Stomach (tissue), 4 donors: ENCODE data around the gene PTPRU.

ENCODE experiments used
- CTCF ChIP-seq, 7 experiments: fragments of 450-650 bp in 4 of 7; fragments of 200-600 bp in 3 of 7; sonication (generic) in 3 of 7; IDR thresholded peaks; one replicate each; pipeline ENCODE4 v1.5.1; 2016 to 2019; ENCODE audit warnings: antibody characterized with exemption in 7 of 7, control low read depth in 2 of 7, mild to moderate bottlenecking in 1 of 7
- EP300 ChIP-seq: sonication (generic); formaldehyde crosslinking; IDR thresholded peaks from one replicate; pipeline ENCODE4 v1.6.1; 2017; ENCODE audit warnings: antibody characterized with exemption
- POLR2A ChIP-seq, 4 donors: fragments of 450-650 bp; IDR thresholded peaks; one replicate each; pipeline ENCODE4 v1.6.1; 2016; ENCODE audit warnings: antibody characterized with exemption in 4 of 4, control low read depth in 2 of 4, mild to moderate bottlenecking in 1 of 4, moderate library complexity in 1 of 4
- POLR2AphosphoS5 ChIP-seq, 3 donors: sonication (generic); formaldehyde crosslinking; IDR thresholded peaks; one replicate each; pipeline ENCODE4 v1.6.1; 2016; ENCODE audit warnings: antibody characterized with exemption in 3 of 3

GRCh38 chr1:29284961-29285560, 48.7 kb downstream of the PTPRU start:
- TF ChIP-seq POLR2AphosphoS5 (IDR thresholded peaks at IDR 0.05) (no peak), CTCF (IDR thresholded peaks at IDR 0.05) (no peak), EP300 (no peak), POLR2A (IDR thresholded peaks at IDR 0.05) (no peak)
